Epithelial cell of esophagus (primary cell): ENCODE results near the gene TEX101.
"Not testable (repeated sequence)": the region's sequence is repeated elsewhere in the genome, so short reads cannot be mapped to it uniquely, and the experiment has no call there.

Experiments used
- DNase-seq: peaks from one replicate; pipeline ENCODE4 v3.0.0; 2010; ENCODE audit warnings: low read depth
- H3K4me3 ChIP-seq: 2 replicates; pipeline ENCODE4 v1.5.1; 2011; ENCODE audit warnings: mild to moderate bottlenecking, low read length, control low read depth
- TF ChIP-seq, protein P1 (sequence below): IDR thresholded peaks from 2 replicates; pipeline ENCODE4 v1.5.1; 2011; ENCODE audit warnings: low read depth, mild to moderate bottlenecking, low read length, control low read depth, inconsistent platforms; ENCODE audit not compliant: insufficient read depth; ENCODE audit errors: missing control alignments

The TEX101 gene

DNA sequence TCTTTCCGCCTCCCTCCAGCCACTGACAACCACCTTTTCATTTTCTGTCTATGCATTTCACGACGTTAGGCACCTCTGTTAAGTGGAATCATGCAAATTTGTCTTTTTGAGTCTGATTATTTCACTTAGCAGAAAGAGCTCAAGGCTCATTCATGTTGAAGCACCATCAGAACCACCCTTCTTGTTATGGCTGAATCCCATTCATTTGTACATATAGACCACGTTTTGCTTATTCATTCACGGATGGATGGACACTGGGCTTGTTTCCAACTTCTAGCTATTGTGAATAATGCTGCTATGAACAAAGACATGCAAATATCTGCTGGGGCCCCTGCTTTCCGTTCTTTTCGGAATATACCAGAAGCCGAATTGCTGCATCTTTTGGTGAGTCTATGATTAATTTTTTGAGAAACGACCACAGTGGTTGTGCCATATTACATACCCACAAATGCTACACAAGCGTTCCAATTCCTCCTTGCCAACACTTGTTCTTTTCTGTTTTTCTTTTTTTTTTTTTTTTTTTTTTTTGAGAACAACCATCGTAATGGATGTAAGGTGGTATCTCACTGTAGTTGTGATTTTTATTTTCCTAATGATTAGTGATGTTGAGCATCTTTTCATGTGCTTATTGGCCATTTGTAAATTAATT lies 23.7 kb upstream of the TEX101 start:
- peak; percentile 87 for DNase-seq
- not testable (repeated sequence) for H3K4me3 ChIP-seq

DNA sequence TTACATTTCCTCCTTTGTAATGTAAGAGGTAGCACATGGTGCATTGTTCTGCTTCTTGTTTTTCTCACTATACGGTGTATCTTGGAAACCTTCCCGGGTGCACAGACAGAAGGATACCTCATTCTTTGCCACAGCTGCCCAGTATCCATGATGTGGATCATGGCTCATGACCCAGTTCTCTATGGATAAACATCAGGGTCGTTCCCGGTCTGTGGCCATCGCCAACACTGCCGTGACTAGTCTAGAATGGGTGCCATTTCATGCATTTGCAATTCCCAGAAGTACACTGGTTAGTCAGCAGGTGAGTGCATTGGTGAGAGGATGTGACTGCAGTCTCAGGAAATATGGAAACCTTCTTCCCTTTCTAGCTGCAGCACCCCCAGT lies 23.1 kb upstream of the TEX101 start:
- DNase-seq, result not testable (repeated sequence)

DNA sequence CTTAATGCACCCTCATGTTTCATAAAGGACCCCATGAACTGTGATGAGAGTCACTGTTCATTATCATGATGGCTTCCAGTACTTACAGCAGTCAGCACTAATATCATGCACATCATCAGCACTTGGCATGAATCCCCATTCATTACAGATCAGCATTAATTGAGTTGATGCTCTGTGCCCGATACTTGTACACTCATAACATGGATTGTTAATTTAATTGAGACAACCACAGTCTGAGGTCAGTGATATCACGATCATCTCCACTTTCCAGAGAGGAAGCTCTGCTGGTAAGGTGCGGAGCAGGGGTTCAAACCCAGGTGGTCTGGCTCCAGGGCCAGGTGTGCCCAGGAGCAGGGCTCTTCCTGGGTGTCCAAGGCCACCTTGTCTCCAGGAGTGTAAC lies 21.2 kb upstream of the TEX101 start:
- H3K4me3 ChIP-seq, DNase-seq: not testable (repeated sequence)

More for the DNA sequence above, 23.1 kb upstream of the TEX101 start:
- not testable (repeated sequence) for H3K4me3 ChIP-seq

DNA sequence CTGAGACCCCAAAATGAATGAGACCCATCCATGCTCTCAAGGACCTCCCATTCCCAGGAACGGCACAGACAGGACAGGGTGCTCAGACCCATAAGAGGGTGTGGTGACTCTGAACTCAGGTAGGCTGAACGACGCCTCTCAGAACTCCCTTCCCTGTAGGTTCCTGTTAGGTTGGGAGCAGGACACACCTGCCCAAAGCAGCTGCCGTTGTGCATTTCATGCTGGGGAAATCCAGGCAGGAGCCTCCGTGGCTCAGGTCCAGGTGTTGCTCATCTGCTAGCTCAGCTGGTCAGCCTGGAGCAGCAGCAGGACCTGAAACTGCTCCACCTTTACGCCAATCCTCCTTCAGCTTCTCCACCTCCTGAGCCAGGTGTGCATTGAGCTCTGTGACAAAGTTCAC lies 19.1 kb upstream of the TEX101 start:
- TF ChIP-seq, protein P1, sequence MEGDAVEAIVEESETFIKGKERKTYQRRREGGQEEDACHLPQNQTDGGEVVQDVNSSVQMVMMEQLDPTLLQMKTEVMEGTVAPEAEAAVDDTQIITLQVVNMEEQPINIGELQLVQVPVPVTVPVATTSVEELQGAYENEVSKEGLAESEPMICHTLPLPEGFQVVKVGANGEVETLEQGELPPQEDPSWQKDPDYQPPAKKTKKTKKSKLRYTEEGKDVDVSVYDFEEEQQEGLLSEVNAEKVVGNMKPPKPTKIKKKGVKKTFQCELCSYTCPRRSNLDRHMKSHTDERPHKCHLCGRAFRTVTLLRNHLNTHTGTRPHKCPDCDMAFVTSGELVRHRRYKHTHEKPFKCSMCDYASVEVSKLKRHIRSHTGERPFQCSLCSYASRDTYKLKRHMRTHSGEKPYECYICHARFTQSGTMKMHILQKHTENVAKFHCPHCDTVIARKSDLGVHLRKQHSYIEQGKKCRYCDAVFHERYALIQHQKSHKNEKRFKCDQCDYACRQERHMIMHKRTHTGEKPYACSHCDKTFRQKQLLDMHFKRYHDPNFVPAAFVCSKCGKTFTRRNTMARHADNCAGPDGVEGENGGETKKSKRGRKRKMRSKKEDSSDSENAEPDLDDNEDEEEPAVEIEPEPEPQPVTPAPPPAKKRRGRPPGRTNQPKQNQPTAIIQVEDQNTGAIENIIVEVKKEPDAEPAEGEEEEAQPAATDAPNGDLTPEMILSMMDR, result no peak
- peak; percentile 75 for DNase-seq
- no peak overlapping the region for H3K4me3 ChIP-seq

DNA sequence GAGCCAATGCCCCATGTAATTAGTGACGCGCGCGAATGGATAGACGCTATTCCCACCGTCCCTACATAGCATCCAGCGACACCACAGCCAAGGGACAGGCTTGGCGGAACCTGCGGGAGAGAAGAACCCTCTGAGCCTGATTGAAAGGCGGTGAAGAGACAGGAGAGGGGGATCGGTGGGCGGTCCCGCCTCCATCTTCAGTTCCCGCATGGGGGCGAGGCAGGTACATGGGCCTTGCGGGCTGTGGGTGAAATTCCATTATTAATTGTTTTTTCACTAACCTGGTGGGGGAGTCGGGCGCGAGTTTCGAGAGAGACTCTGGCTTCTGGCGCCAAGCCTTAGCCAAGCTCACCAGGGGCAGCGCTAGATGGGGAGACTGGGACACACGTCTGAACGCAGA lies 8.4 kb upstream of the TEX101 start:
- TF ChIP-seq, protein P1, result no peak
- DNase-seq, result no peak
- no peak overlapping the region for H3K4me3 ChIP-seq

DNA sequence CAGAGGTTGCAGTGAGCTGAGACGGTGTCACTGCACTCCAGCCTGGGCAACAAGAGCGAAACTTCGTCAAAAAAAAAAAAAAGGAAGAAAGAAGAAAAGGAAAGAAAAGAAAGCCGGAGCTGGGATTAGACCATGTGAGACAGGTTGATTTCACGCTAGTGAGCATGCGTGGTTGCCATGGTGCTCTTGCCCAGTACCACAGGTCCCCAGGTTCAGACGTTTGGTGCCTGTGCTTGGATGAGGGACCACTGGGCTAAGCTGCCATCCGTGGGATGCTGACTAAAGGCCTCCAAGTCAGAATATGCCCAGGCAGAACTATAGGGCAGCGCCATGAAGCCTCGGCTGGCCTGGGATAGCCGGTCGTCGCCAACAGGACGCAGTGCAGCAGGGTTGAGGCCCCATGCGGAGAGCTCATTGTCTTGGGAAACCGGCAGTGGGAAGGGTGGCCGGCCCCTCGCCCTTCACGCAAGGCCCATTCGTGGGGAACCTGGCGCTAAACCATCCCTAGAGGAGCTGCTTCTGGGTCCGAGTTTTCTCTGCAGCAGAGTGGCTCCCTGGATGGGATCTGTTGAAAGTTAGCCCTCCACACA lies 7.2 kb upstream of the TEX101 start:
- TF ChIP-seq, protein P1, result no peak
- H3K4me3 ChIP-seq, result no peak overlapping the region
- DNase-seq, result no peak

DNA sequence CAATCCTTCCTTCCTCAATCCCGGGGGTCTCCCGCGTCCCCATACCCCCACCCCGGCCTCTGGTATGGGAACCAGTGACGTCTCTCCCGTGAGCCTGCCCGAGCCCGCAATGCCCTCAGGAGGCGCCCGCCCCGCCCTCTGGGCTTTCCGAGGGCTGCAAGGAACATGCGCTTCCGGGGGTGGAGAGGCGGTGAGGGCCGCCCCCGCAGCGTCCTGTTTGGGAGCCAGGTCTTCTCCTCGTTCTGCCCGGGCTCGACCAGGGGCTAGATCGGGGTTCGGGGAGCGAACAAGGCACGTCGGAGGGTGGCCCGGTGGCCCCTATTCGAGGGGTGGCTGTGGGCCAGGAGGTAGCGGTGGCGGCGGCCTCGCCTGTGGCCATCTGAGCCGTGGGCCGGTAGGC lies 6.6 kb upstream of the TEX101 start:
- TF ChIP-seq, protein P1, result no peak
- H3K4me3 ChIP-seq, result no peak overlapping the region
- DNase-seq, result no peak

DNA sequence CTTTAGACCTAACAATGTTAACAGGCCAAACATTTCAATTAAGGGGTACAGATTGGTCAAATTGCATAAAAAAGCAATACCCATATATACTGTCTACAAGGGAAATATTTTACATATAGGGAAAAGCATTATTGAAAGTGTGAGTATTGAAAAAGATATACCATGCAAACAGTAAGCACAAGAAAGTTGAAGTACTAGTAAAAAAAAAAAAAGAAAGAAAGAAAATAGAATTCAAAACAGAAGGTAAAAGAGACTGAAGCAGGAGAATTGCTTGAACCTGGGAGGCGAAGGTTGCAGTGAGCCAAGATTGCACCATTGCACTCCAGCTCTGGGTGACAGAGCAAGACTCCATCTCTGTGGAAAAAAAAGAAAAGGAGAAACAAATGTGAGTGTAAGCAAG lies 5.3 kb upstream of the TEX101 start:
- no peak for DNase-seq
- TF ChIP-seq, protein P1, result no peak
- H3K4me3 ChIP-seq, result no peak overlapping the region
